PFSK-1 (cell line): Measurements from ENCODE around the gene THAP11.

Source experiments
- FOXP2 ChIP-seq: optimal IDR thresholded peaks from 2 replicates; pipeline ENCODE3; 2011; ENCODE audit warnings: borderline replicate concordance, control low read depth, inconsistent platforms; ENCODE audit not compliant: insufficient read depth; ENCODE audit errors: extremely low read length, extremely low read depth
- POLR2AphosphoS5 ChIP-seq: IDR thresholded peaks from 2 replicates; pipeline ENCODE4 v1.6.1; 2012; ENCODE audit warnings: low read depth, mild to moderate bottlenecking, control low read depth, low read length, moderate library complexity
- SIN3A ChIP-seq: IDR thresholded peaks from 2 replicates; pipeline ENCODE4 v1.6.1; 2012; ENCODE audit warnings: mild to moderate bottlenecking, low read length, moderate library complexity, borderline replicate concordance; ENCODE audit not compliant: insufficient read depth
- TAF1 ChIP-seq: IDR thresholded peaks from 2 replicates; pipeline ENCODE4 v1.6.1; 2012; ENCODE audit warnings: low read length, control low read depth, borderline replicate concordance; ENCODE audit not compliant: insufficient read depth
- TF ChIP-seq, protein P1 (sequence below), 2 experiments: IDR thresholded peaks; 2 replicates each; pipeline versions ENCODE4 v1.6.1 to v1.8.0; 2011 to 2012; ENCODE audit warnings: low read depth in 2 of 2, low read length in 2 of 2, control low read depth in 1 of 2, inconsistent platforms in 1 of 2, mild to moderate bottlenecking in 1 of 2, moderate library complexity in 1 of 2; ENCODE audit not compliant: insufficient read depth in 1 of 2

Gene THAP11

DNA sequence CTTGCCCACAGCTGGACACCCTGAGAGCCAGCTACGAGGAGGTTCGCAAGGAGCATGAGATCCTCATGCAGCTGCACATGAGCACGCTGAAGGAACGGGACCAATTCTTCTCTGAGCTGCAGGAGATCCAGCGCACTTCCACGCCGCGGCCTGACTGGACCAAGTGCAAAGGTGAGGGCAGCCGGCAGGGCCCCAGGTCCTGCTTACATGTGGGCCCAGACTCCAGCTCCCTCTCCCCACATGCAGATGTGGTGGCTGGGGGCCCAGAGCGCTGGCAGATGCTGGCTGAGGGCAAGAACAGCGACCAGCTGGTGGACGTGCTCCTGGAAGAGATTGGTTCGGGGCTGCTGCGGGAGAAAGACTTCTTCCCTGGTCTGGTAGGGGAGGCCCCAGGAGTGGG lies 16.2 kb upstream of the THAP11 start:
- TF ChIP-seq POLR2AphosphoS5 (no peak), FOXP2 (no peak), TAF1 (no peak), SIN3A (no peak)
- TF ChIP-seq, protein P1, sequence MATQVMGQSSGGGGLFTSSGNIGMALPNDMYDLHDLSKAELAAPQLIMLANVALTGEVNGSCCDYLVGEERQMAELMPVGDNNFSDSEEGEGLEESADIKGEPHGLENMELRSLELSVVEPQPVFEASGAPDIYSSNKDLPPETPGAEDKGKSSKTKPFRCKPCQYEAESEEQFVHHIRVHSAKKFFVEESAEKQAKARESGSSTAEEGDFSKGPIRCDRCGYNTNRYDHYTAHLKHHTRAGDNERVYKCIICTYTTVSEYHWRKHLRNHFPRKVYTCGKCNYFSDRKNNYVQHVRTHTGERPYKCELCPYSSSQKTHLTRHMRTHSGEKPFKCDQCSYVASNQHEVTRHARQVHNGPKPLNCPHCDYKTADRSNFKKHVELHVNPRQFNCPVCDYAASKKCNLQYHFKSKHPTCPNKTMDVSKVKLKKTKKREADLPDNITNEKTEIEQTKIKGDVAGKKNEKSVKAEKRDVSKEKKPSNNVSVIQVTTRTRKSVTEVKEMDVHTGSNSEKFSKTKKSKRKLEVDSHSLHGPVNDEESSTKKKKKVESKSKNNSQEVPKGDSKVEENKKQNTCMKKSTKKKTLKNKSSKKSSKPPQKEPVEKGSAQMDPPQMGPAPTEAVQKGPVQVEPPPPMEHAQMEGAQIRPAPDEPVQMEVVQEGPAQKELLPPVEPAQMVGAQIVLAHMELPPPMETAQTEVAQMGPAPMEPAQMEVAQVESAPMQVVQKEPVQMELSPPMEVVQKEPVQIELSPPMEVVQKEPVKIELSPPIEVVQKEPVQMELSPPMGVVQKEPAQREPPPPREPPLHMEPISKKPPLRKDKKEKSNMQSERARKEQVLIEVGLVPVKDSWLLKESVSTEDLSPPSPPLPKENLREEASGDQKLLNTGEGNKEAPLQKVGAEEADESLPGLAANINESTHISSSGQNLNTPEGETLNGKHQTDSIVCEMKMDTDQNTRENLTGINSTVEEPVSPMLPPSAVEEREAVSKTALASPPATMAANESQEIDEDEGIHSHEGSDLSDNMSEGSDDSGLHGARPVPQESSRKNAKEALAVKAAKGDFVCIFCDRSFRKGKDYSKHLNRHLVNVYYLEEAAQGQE (IDR thresholded peaks at IDR 0.05; ENCODE audit: insufficient read depth in 1 of 2, low read depth in 2 of 2, low read length in 2 of 2): no peak

DNA sequence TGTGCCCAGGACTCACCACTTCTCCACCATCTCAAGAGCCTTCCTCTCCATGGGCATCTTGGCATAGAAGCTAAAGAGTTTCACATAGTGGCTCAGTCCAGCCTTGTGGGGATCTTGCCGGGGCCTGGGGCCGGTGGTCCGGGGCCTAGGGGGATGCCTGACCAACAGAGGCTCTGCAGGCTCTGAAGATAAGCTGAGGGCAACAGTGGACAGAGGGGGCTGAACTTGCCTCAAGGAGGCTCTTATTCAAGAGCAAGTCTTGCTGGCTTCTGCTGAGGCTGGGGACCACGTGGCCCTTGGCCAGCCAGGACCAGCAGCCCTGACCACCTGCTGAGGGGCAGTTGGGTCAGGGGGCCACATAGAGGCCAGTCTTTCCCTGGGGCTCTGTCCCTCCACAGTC lies 13.5 kb upstream of the THAP11 start:
- TF ChIP-seq POLR2AphosphoS5: no peak
- TF ChIP-seq, protein P1 (IDR thresholded peaks at IDR 0.05; ENCODE audit: insufficient read depth in 1 of 2, low read depth in 2 of 2, low read length in 2 of 2): no peak
- TF ChIP-seq SIN3A: no peak
- TF ChIP-seq TAF1: no peak
- TF ChIP-seq FOXP2: no peak

DNA sequence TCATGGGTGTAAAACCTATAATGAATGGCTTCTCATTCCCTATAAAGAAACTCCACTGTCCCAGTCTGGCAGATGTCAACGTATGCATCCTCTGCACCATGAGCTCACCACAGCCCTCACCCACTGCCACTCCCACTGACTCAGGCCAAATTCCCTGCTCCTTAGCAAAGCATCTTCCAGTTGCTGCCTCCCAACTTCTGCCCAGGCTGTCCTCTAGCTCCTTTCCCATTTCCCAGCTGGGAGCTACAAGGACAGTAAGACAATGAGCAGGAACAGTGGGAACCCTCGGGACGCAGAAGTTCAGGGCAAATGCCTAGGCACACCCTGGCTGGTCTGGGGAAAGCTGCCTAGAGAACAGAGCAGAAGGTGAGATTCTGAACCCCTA lies 9.1 kb upstream of the THAP11 start:
- TF ChIP-seq FOXP2 (no peak), SIN3A (peak; percentile 30; the same call in 1 of the 2 replicates)
- TF ChIP-seq, protein P1 (IDR thresholded peaks at IDR 0.05; ENCODE audit: insufficient read depth in 1 of 2, low read depth in 2 of 2, low read length in 2 of 2): no peak

DNA sequence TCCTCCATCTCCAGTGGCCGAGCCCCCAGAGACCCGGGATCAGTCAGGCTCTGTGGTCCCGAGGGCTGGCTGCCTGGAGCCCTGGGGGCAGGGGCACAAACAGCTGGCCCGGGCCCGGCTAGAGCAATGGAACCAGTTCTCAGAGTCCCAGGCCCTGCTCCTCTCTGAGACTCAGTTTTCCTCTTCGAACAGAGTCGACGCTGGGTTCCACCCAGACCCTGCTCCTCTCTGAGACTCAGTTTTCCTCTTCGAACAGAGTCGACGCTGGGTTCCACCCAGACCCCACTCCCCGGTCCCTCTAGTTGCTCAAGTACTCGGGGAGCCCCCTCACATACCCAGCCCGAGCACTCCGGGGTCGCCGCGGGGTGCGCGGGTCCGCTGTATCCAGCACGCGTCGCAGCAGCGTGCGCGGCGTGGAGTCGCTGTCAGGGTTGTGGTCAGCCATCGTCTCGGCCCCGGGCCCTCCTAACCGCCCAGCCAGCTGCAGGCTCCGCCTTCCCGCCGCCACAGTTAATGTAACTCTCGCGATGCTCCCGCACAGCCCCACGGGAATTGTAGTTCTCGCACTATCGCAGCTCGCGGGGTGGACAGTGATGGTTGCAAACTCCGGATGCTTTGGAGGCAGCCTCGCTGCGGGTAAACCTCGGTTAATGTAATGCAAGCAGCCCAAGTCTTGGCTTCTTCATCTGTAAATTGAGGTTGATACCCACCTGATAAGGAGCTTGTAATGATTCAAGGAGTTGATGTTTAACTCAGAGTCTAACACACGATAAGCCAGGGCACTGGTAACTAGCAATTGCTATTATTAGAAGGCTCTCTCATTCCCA lies 8.5 kb upstream of the THAP11 start:
- TF ChIP-seq FOXP2 (peak; percentile 61), SIN3A (peak; percentile 94; the same call in 1 of the 2 replicates), POLR2AphosphoS5 (peak; percentile 80), TAF1 (peak; percentile 93)
- TF ChIP-seq, protein P1 (IDR thresholded peaks at IDR 0.05; ENCODE audit: insufficient read depth in 1 of 2, low read depth in 2 of 2, low read length in 2 of 2): no peak
